GM19238 (cell line): ENCODE data around the gene TTC28.
"Not testable (repeated sequence)": the region's sequence is repeated elsewhere in the genome, so short reads cannot be mapped to it uniquely, and the experiment has no call there.

Experiments
- DNase-seq: peaks from one replicate; pipeline ENCODE4 v3.0.0; 2011; ENCODE audit warnings: low spot score; ENCODE audit not compliant: insufficient read length

The TTC28 gene

GRCh38 chr22:28112190-28112544 lies 567.5 kb downstream of the TTC28 start:
- DNase-seq, result no peak

GRCh38 chr22:28111501-28112189 lies 568.0 kb downstream of the TTC28 start:
- no peak for DNase-seq

GRCh38 chr22:28108851-28109250 lies 570.8 kb downstream of the TTC28 start:
- no peak for DNase-seq

GRCh38 chr22:28106617-28107016 lies 573.0 kb downstream of the TTC28 start:
- DNase-seq, result no peak

GRCh38 chr22:28105988-28106387 lies 573.7 kb downstream of the TTC28 start:
- no peak for DNase-seq

GRCh38 chr22:28105413-28105812 lies 574.2 kb downstream of the TTC28 start:
- no peak for DNase-seq

GRCh38 chr22:28103596-28103995 lies 576.0 kb downstream of the TTC28 start:
- no peak for DNase-seq

GRCh38 chr22:28102151-28102812 lies 577.4 kb downstream of the TTC28 start:
- DNase-seq, result no peak

- no peak for DNase-seq
Measured at GRCh38 chr22:28097627-28098026, 582.0 kb downstream of the TTC28 start.

GRCh38 chr22:28096161-28096560 lies 583.5 kb downstream of the TTC28 start:
- DNase-seq, result no peak

- DNase-seq, result no peak
Measured at GRCh38 chr22:28095316-28096095, 584.1 kb downstream of the TTC28 start.

GRCh38 chr22:28094771-28095170 lies 584.9 kb downstream of the TTC28 start:
- no peak for DNase-seq

GRCh38 chr22:28093711-28094110 lies 585.9 kb downstream of the TTC28 start:
- no peak for DNase-seq

GRCh38 chr22:28091486-28091885 lies 588.2 kb downstream of the TTC28 start:
- DNase-seq, result no peak

GRCh38 chr22:28089541-28089940 lies 590.1 kb downstream of the TTC28 start:
- not testable (repeated sequence) for DNase-seq

- DNase-seq, result no peak
Measured at GRCh38 chr22:28077166-28077565, 602.5 kb downstream of the TTC28 start.

- no peak for DNase-seq
Measured at GRCh38 chr22:28075358-28075981, 604.2 kb downstream of the TTC28 start.

- DNase-seq, result no peak
Measured at GRCh38 chr22:28074526-28074925, 605.1 kb downstream of the TTC28 start.

- no peak for DNase-seq
Measured at GRCh38 chr22:28072066-28072465, 607.6 kb downstream of the TTC28 start.

GRCh38 chr22:28068826-28069225 lies 610.8 kb downstream of the TTC28 start:
- no peak for DNase-seq

GRCh38 chr22:28064920-28065319 lies 614.7 kb downstream of the TTC28 start:
- no peak for DNase-seq

- DNase-seq, result no peak
Measured at GRCh38 chr22:28063656-28064055, 616.0 kb downstream of the TTC28 start.
